Ishikawa (cell line): ENCODE data around the gene CD55.

Source experiments
- CEBPB ChIP-seq: IDR thresholded peaks from 2 replicates; pipeline ENCODE4 v1.6.1; 2012
- MAX ChIP-seq: IDR thresholded peaks from 2 replicates; pipeline ENCODE4 v1.6.1; 2012
- NFIC ChIP-seq: IDR thresholded peaks from 2 replicates; pipeline ENCODE4 v1.6.1; 2012
- REST ChIP-seq: IDR thresholded peaks from 2 replicates; pipeline ENCODE4 v1.6.1; 2012; ENCODE audit warnings: low read depth, mild to moderate bottlenecking
- TEAD4 ChIP-seq: IDR thresholded peaks from 2 replicates; pipeline ENCODE4 v1.6.1; 2012
- YY1 ChIP-seq: IDR thresholded peaks from 2 replicates; pipeline ENCODE4 v1.6.1; 2012; ENCODE audit warnings: low read depth

DNA sequence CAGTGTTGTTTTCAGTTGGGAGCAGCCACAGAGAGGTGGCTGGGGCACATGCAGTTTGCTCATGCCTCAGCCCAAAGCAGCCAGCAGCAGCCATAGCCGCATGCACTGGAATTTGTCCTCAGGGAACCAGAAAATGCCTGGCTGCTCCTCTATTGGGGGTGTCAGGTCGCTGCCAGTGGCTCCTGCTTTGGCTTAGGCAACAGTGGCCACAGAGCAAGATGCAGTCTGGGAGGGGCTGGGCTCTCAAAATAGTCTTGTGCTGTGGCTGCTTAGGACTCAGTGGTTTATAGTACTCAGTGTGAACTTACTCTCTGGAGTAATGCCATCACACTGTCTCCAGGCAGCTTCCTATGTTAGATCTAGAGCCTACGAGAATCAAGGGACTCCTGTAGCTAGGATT is 25.0 kb downstream of the CD55 start:
- TF ChIP-seq TEAD4 (no peak), YY1 (no peak), NFIC (no peak), MAX (no peak), REST (no peak), CEBPB (no peak)
